ENCODE results near the gene SPIN3.

DNA sequence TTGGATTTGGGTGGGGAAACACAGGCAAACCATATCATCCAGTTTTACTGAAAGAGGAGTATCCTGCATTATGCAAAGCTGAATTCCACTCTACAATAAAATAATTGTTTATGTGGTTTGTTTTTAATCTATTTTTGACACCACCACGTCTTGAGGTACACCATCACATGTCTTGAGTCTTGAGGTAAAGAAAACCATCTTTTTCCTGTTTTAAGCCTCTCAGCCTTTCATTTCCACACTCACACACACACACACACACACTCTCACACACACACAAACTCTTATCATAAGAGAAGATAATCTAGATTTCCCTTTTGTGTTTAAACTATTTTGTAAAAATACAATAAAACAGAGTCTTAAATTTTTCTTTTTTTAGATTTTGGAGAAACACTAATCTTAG is 32.0 kb downstream of the SPIN3 start:
- TF ChIP-seq CTCF (IDR thresholded peaks at IDR 0.05; ENCODE audit: insufficient read depth, low read length, poor library complexity, severe bottlenecking) (no peak), EZH2phosphoT487 (conservative IDR thresholded peaks at IDR 0.05; ENCODE audit: low read length) (no peak)

All from SU-DHL-6 (cell line).